ENCODE data around the gene AGBL1.

The AGBL1 gene

DNA sequence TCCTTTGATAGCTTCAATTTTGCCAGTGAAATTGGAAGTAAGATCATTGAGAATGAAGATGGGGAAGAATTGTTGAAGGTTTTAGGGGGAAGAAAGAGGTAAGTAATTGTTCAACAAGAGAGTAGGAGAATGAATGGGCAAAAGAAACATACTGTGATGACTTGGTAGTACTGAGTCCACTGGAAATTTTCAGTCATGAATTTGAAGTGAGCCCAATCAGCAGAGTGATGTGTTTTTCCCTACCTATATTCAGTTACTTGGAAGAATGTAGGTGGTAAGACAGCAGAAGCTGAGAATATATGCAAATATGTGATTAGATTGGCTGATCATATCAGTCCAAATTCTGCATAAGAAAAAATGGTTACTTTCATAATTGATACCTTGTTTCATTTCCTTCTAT is 569.6 kb downstream of the AGBL1 start:
- H3K36me3 Mint-ChIP-seq: no peaks in the 10 kb centered on the region
- peaks cover 28% of the 10 kb centered on the region for H3K4me1 Mint-ChIP-seq
- H3K4me3 Mint-ChIP-seq: no peak overlapping the region
- DNase-seq: no peak
- peaks cover 4% of the 10 kb centered on the region for H3K9me3 Mint-ChIP-seq
- no peaks in the 10 kb centered on the region for H3K27me3 Mint-ChIP-seq
- H3K27ac Mint-ChIP-seq: no peak overlapping the region
- CTCF ChIA-PET: no interaction called here

DNA sequence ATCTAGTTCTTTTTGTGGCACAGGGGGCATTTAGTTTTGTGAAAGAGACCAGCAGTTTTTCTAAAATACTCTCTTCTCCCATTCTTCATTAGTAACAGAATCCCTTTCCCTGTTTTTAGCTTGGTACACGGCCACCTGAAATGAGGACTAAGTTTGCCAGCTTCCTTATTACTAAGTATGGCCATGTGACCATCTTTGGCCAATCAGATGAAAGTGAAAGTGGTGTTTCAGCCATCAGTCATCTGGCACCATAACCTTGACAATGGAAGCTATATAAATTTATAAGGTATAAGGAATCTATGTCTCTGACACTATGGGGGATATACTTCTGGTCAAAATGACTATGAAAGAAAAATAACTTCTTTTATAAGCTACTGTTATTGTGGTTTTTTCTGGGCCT is 570.4 kb downstream of the AGBL1 start:
- H3K4me1 Mint-ChIP-seq: peaks cover 36% of the 10 kb centered on the region
- H3K9me3 Mint-ChIP-seq: peaks cover 4% of the 10 kb centered on the region
- no peak overlapping the region for H3K27ac Mint-ChIP-seq
- DNase-seq: no peak
- H3K36me3 Mint-ChIP-seq: no peaks in the 10 kb centered on the region
- H3K4me3 Mint-ChIP-seq: no peak overlapping the region
- H3K27me3 Mint-ChIP-seq: no peaks in the 10 kb centered on the region
- CTCF ChIA-PET: no interaction called here

DNA sequence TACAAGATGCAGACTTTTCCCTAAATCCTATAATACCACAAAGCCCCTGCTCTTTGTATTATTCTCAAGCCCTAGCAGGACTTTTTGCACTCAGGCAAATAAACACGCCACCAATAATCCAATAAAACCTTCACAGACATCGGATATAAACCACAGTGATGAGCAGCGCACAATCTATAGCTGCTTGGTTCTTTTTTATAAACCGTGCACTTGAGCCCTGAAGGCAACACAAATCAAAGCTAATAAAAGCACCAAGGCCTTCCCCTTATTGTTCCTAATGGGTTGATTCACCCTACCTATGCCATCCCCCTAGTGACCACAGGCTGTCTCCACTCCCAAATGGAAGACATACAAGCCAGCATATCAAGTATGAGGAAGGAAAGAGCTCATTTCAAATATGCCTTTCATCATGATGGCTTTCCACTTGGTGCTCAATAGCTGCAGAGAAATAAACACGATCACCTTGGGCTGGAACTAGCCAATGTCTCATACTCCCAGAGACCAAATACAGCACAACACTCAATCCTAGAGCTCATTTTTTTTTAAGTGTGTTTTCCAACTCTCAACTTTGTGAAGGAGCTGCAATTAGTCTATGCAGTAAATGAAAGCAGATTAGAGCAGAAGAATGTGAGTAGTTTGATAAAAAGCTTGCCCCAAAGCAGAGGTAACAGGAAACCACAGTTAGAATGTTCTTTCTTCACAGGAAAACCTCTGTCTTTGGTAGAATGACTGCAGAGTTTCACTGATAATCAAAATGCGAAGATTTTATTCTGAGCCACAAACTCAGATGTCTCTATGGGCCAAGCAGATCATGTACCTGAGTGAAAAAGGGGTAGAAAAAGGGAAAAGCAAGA is 573.9 kb downstream of the AGBL1 start:
- Mint-ChIP-seq H3K4me3 (peak overlapping the region; percentile 7), H3K36me3 (no peaks in the 10 kb centered on the region), H3K9me3 (peaks cover 4% of the 10 kb centered on the region), H3K27ac (peak overlapping the region; percentile 80), H3K27me3 (no peaks in the 10 kb centered on the region), H3K4me1 (peaks cover 52% of the 10 kb centered on the region)
- DNase-seq: no peak
- CTCF ChIA-PET: interaction anchor here (0.8 to 2.1 kb wide), 8 partner anchors 9 to 664 kb away, joined by 3 to 14 read pairs (median 4); no protein-coding TSS in a partner anchor

GRCh38 chr15:86654501-86654900 is 574.8 kb downstream of the AGBL1 start:
- peaks cover 52% of the 10 kb centered on the region for H3K4me1 Mint-ChIP-seq
- H3K36me3 Mint-ChIP-seq: no peaks in the 10 kb centered on the region
- H3K27me3 Mint-ChIP-seq: no peaks in the 10 kb centered on the region
- no peak for DNase-seq
- CTCF ChIA-PET: interaction anchor here (1.5 to 2.1 kb wide), 3 partner anchors 18 to 89 kb away, joined by 4 to 14 read pairs (median 10); no protein-coding TSS in a partner anchor
- no peak overlapping the region for H3K4me3 Mint-ChIP-seq
- H3K9me3 Mint-ChIP-seq: peaks cover 4% of the 10 kb centered on the region
- no peak overlapping the region for H3K27ac Mint-ChIP-seq

GRCh38 chr15:86657305-86657704 is 577.6 kb downstream of the AGBL1 start:
- H3K27ac Mint-ChIP-seq: no peak overlapping the region
- H3K9me3 Mint-ChIP-seq: no peaks in the 10 kb centered on the region
- H3K36me3 Mint-ChIP-seq: no peaks in the 10 kb centered on the region
- no peaks in the 10 kb centered on the region for H3K27me3 Mint-ChIP-seq
- no peak for DNase-seq
- H3K4me1 Mint-ChIP-seq: peaks cover 42% of the 10 kb centered on the region
- CTCF ChIA-PET: no interaction called here
- no peak overlapping the region for H3K4me3 Mint-ChIP-seq

GRCh38 chr15:86659724-86660411 is 580.2 kb downstream of the AGBL1 start:
- no peaks in the 10 kb centered on the region for H3K27me3 Mint-ChIP-seq
- H3K4me3 Mint-ChIP-seq: no peak overlapping the region
- DNase-seq: no peak
- H3K36me3 Mint-ChIP-seq: no peaks in the 10 kb centered on the region
- H3K9me3 Mint-ChIP-seq: no peaks in the 10 kb centered on the region
- CTCF ChIA-PET: no interaction called here
- H3K27ac Mint-ChIP-seq: no peak overlapping the region
- H3K4me1 Mint-ChIP-seq: peaks cover 24% of the 10 kb centered on the region

- Mint-ChIP-seq H3K36me3 (no peaks in the 10 kb centered on the region), H3K9me3 (no peaks in the 10 kb centered on the region), H3K4me3 (no peak overlapping the region), H3K27me3 (no peaks in the 10 kb centered on the region), H3K27ac (no peak overlapping the region), H3K4me1 (peaks cover 11% of the 10 kb centered on the region)
- CTCF ChIA-PET: interaction anchor here (1.5 to 1.6 kb wide), 2 partner anchors 8 to 49 kb away, joined by 3 to 4 read pairs; no protein-coding TSS in a partner anchor
- DNase-seq: no peak
These were observed 581.9 kb downstream of the AGBL1 start for GRCh38 chr15:86661580-86661979.

DNA sequence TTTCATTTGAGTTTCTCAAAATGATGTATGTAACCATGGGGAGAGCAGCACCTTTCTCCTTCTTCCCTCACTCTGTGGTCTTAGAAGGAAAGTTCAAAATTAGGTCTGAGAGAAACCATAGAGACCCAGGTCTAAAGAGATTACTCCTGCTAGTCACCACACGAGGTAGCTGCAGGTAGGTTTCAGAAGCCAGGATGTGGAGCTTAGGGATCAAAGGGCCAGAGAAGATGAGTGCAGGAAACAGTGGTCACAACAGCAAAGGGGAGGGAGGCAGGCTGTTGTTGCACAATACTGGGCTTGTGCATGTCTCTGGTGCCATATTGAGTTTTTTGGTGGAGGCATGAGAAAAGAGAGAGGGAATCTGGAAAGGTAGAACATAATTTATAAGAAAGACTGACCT is 583.6 kb downstream of the AGBL1 start:
- Mint-ChIP-seq H3K4me1 (peaks cover 7% of the 10 kb centered on the region), H3K4me3 (no peak overlapping the region), H3K27me3 (no peaks in the 10 kb centered on the region), H3K27ac (no peak overlapping the region), H3K36me3 (no peaks in the 10 kb centered on the region), H3K9me3 (no peaks in the 10 kb centered on the region)
- DNase-seq: peak; percentile 37
- CTCF ChIA-PET: interaction anchor here (1.0 to 1.6 kb wide), 3 partner anchors 21 to 80 kb away, joined by 3 to 4 read pairs (median 4); no protein-coding TSS in a partner anchor

DNA sequence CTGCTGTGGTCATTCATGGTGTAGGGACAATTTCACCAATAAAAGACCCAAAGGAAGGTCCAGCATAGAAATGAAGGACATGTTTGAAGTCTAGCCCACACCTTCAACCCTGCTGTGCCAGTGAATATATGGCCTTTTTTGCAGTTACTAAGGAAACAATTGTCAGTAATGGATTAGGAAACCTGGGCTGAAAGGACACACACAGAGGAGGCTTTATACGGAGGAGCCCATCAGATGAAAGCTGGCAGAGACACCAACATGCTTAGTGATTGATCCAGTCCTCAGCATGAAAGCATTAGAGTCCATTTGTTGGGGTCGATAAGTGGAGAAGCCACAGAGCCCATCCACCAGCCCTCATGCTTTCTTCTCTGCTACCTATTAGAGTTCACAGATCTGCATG is 584.3 kb downstream of the AGBL1 start:
- no peaks in the 10 kb centered on the region for H3K27me3 Mint-ChIP-seq
- no peaks in the 10 kb centered on the region for H3K36me3 Mint-ChIP-seq
- no peak overlapping the region for H3K4me3 Mint-ChIP-seq
- no peak overlapping the region for H3K27ac Mint-ChIP-seq
- no peak for DNase-seq
- peaks cover 7% of the 10 kb centered on the region for H3K4me1 Mint-ChIP-seq
- CTCF ChIA-PET: interaction anchor here (1.0 kb wide), 2 partner anchors 22 to 79 kb away, joined by 3 to 4 read pairs; no protein-coding TSS in a partner anchor
- H3K9me3 Mint-ChIP-seq: no peaks in the 10 kb centered on the region

GRCh38 chr15:86664581-86664980 is 584.9 kb downstream of the AGBL1 start:
- no peaks in the 10 kb centered on the region for H3K9me3 Mint-ChIP-seq
- DNase-seq: no peak
- H3K36me3 Mint-ChIP-seq: no peaks in the 10 kb centered on the region
- peaks cover 7% of the 10 kb centered on the region for H3K4me1 Mint-ChIP-seq
- H3K4me3 Mint-ChIP-seq: no peak overlapping the region
- CTCF ChIA-PET: no interaction called here
- no peaks in the 10 kb centered on the region for H3K27me3 Mint-ChIP-seq
- no peak overlapping the region for H3K27ac Mint-ChIP-seq

GRCh38 chr15:86676002-86676401 is 596.3 kb downstream of the AGBL1 start:
- Mint-ChIP-seq H3K4me3 (no peak overlapping the region), H3K9me3 (no peaks in the 10 kb centered on the region), H3K36me3 (no peaks in the 10 kb centered on the region), H3K27me3 (no peaks in the 10 kb centered on the region), H3K27ac (no peak overlapping the region), H3K4me1 (no peaks in the 10 kb centered on the region)
- CTCF ChIA-PET: no interaction called here
- no peak for DNase-seq

DNA sequence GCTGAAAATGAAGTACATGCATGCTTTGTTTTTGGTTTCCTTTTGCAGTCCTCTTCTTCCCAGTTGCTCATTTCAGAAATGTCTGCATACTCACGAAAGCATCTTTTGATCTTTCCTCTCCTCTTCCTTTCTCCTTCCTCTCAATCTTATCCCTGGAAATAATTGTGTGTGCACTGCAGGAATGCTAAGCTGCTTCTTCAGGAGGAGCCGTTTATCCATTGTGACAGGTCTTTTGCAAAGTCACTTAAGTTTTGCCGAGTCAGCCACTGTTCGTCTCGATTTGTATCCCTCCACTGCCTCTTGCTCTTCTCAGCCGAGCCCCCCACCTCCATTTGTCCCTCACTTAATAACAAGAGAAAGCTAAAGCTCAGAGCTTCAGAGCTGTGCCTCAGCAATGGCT is 597.6 kb downstream of the AGBL1 start:
- Mint-ChIP-seq H3K27me3 (no peaks in the 10 kb centered on the region), H3K9me3 (no peaks in the 10 kb centered on the region), H3K4me3 (no peak overlapping the region), H3K4me1 (no peaks in the 10 kb centered on the region), H3K27ac (peak overlapping the region; percentile 2), H3K36me3 (no peaks in the 10 kb centered on the region)
- DNase-seq: no peak
- CTCF ChIA-PET: no interaction called here

DNA sequence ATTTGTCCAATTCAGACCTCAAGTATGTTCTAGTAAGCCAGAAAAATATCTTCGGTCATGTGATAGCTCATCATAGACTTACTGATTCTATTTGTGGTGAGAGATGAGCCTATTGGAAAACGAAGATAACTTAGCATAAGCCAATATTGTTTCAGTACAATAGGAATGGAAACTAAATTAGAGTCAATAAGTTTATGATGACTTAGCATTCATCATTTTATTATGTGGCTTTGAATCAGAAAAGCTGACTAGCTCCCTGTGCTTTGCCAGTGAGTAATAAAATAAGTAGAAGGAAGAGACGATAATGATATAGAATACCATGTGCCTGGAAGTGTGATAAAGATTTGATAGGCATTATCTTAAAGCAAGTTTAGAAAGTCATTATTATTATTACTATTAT is 605.6 kb downstream of the AGBL1 start:
- DNase-seq: no peak
- Mint-ChIP-seq H3K4me1 (no peaks in the 10 kb centered on the region), H3K27ac (no peak overlapping the region), H3K36me3 (no peaks in the 10 kb centered on the region), H3K27me3 (no peaks in the 10 kb centered on the region), H3K9me3 (no peaks in the 10 kb centered on the region), H3K4me3 (no peak overlapping the region)
- CTCF ChIA-PET: no interaction called here

DNA sequence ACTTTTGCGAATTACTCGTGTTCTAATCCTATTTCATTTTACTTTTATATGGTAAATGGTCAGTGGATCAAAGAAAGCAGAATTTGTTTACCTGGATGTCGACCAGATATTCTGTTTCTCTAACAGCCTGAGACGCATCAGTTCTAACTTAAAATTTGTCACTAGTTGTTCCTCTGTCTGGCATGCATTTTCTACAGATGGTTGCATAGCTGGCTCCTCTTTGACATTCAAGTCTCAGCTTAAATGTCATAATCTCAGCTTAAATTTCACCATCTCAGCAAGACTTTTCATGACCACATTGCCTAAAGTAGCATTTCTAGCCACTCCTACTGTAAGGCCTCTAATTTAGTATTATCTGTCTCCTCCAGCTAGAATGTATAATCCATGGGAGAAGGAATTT is 609.3 kb downstream of the AGBL1 start:
- CTCF ChIA-PET: no interaction called here
- Mint-ChIP-seq H3K27me3 (no peaks in the 10 kb centered on the region), H3K36me3 (no peaks in the 10 kb centered on the region), H3K9me3 (no peaks in the 10 kb centered on the region), H3K4me1 (no peaks in the 10 kb centered on the region), H3K27ac (no peak overlapping the region), H3K4me3 (no peak overlapping the region)
- DNase-seq: no peak

GRCh38 chr15:86690566-86690965 is 610.9 kb downstream of the AGBL1 start:
- CTCF ChIA-PET: interaction anchor here (0.9 kb wide), 1 partner anchor 52 kb away, joined by 4 read pairs; no protein-coding TSS in a partner anchor
- Mint-ChIP-seq H3K4me3 (no peak overlapping the region), H3K4me1 (no peaks in the 10 kb centered on the region), H3K36me3 (no peaks in the 10 kb centered on the region), H3K27ac (no peak overlapping the region), H3K9me3 (no peaks in the 10 kb centered on the region), H3K27me3 (no peaks in the 10 kb centered on the region)
- DNase-seq: no peak
